Psoas muscle (tissue), 8 donors: ENCODE results near the gene MYO9B. TPM values are rescaled to one million over a fixed set of nuclear protein-coding genes. Genes with fewer than 3 reads are reported as not detected.
"Not testable (repeated sequence)": the region's sequence is repeated elsewhere in the genome, so short reads cannot be mapped to it uniquely, and the experiment has no call there.

Source experiments
- ATAC-seq, 4 donors: fragments of 200-7000 bp; cut with Tn5 transposase; one replicate each; pipeline ENCODE4 v1.9.1; 2020; ENCODE audit warnings: moderate library complexity in 3 of 4, mild to moderate bottlenecking in 2 of 4
- DNase-seq, 2 donors: peaks; one replicate each; pipeline ENCODE4 v3.0.0-alpha.2; 2020
- H3K27ac ChIP-seq: fragments of 200-600 bp; one replicate; pipeline ENCODE4 v1.8.0; 2022
- H3K27me3 ChIP-seq, 3 donors: fragments of 200-600 bp in 1 of 3; one replicate each; pipeline versions ENCODE4 v1.6.1 to v1.8.0; 2013 to 2022; ENCODE audit warnings: low read length in 2 of 3, mild to moderate bottlenecking in 2 of 3, moderate library complexity in 1 of 3; ENCODE audit not compliant: insufficient read depth in 3 of 3
- H3K36me3 ChIP-seq, 2 donors: fragments of 200-600 bp in 1 of 2; one replicate each; pipeline versions ENCODE4 v1.6.1 to v1.8.0; 2013 to 2022; ENCODE audit warnings: low read depth in 1 of 2, mild to moderate bottlenecking in 1 of 2, moderate library complexity in 1 of 2; ENCODE audit not compliant: insufficient read depth in 1 of 2
- H3K4me1 ChIP-seq: fragments of 200-600 bp; one replicate; pipeline ENCODE4 v1.8.0; 2022
- H3K4me3 ChIP-seq: fragments of 200-600 bp; one replicate; pipeline ENCODE4 v1.8.0; 2022; ENCODE audit warnings: mild to moderate bottlenecking
- H3K9me3 ChIP-seq: fragments of 200-600 bp; one replicate; pipeline ENCODE4 v1.8.0; 2022
- WGBS, 3 donors: extraction: QIAGEN DNeasy Blood & Tissue Kit; methylation state at CpG; one replicate each; pipeline versions ENCODE4 v1.1.6 to v1.1.7; 2013; 5-methylcytosine and 5-hydroxymethylcytosine counted together
- intact Hi-C, 2 donors: fragments of 100-400 bp; cut with DNase I; formaldehyde crosslinking; loops; one replicate each; pipeline versions ENCODE4 v1.11.0 to v1.14.2; 2022
- polyA plus RNA-seq, 3 donors: library from polyadenylated mRNA; stranded (reverse); fragments of 200-250 nt; gene quantifications; one replicate each; pipeline ENCODE4 v1.2.3, GENCODE V29; 2013
- total RNA-seq, 4 donors: library from RNA; stranded (reverse); fragmentation: NEBNext Ultra II Directional in 2 of 4; extraction: Animal tissue kit (Norgen Biotek cat#: 25700) in 2 of 4; gene quantifications; one replicate each; pipeline versions ENCODE4 v1.2.1 to v1.2.4, GENCODE V29; 2021 to 2023
- TF ChIP-seq, protein P1 (sequence below): fragments of 200-600 bp; IDR thresholded peaks from one replicate; pipeline ENCODE4 v1.8.0; 2022; ENCODE audit warnings: antibody characterized with exemption
- donor health status: healthy with polysubstance abuse.
- donor health status: DM: no; HTN: no; CAD: no; lungs with moderate emphysema.
- donor health status: Bipolar disorder and iron deficiency.
- donor health status: healthy.
- donor health status: DM: yes; HTN: yes; CAD: no.
- donor health status: DM: no; HTN: no; CAD: no.
- donor health status: DM: no; HTN: no; CAD: no.
- donor health status: DM: yes; HTN: yes; CAD: no.

The MYO9B gene
- total and polyA plus RNA-seq, 7 donors = 9.0 to 23.7 (median 15.1) TPM

DNA sequence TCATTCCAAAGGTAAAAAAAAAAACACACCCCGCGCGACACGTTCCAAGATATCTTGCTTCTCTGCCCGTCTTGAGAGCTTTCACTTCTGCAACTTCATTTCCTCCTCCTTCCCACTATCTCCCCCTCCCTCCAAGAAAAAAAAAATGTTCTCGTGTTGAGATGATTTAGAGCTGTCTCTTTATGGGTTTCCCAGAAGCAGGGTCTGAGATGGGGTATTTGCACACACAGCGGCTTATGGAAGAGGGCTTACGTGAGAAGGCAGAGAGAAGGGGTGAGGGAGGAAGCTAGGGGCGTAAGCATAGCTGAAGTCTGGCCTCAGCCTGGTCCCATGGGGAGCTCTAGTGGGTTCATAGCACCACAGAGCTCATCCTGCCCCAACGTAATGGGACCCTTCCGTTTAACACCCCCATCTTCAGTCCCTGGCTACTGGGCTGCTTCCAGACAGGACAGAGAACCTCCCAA is 108.3 kb downstream of the MYO9B start:
- TF ChIP-seq, protein P1, sequence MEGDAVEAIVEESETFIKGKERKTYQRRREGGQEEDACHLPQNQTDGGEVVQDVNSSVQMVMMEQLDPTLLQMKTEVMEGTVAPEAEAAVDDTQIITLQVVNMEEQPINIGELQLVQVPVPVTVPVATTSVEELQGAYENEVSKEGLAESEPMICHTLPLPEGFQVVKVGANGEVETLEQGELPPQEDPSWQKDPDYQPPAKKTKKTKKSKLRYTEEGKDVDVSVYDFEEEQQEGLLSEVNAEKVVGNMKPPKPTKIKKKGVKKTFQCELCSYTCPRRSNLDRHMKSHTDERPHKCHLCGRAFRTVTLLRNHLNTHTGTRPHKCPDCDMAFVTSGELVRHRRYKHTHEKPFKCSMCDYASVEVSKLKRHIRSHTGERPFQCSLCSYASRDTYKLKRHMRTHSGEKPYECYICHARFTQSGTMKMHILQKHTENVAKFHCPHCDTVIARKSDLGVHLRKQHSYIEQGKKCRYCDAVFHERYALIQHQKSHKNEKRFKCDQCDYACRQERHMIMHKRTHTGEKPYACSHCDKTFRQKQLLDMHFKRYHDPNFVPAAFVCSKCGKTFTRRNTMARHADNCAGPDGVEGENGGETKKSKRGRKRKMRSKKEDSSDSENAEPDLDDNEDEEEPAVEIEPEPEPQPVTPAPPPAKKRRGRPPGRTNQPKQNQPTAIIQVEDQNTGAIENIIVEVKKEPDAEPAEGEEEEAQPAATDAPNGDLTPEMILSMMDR = no peak
- intact Hi-C loops = no loop called here
- Histone ChIP-seq H3K9me3 (no peaks in the 10 kb centered on the region), H3K4me1 (no peaks in the 10 kb centered on the region), H3K4me3 (no peak overlapping the region), H3K27ac (no peak overlapping the region), H3K36me3 (peaks cover 3 to 47% of the 10 kb centered on the region in 2 donors), H3K27me3 (no peaks in the 10 kb centered on the region)
- DNase-seq = no peak
- ATAC-seq = no peak
- WGBS, 3 donors = 77 to 89% (median 80%) methylated on average over 11 of the region's 11 CpGs

DNA sequence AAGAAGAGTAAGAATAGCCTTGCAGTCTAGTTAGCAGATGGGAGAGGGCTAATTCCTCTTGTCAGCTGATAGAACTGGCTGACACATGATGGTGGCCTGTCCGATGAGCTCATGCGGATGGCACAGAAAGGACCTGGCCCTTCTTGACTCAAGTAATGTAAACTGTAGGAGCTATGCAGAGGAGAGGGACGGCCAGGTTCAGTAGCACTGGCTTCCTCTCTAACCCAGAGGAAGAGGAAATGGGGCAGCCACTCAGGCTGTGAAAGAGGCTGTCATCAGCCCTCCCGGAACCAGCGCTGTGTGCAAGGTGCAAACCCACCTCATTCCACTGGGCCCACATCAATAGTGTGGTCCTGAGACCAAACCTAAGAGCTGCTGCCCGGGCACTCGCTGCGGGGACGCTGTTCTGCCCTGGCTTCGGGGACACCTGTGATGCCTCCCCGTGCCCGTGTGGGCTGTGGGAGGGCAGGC is 108.8 kb downstream of the MYO9B start:
- no peak for ATAC-seq
- no peaks in the 10 kb centered on the region for H3K4me1 ChIP-seq
- H3K36me3 ChIP-seq = peaks cover 3 to 52% of the 10 kb centered on the region in 2 donors
- TF ChIP-seq, protein P1 = no peak
- no peaks in the 10 kb centered on the region for H3K9me3 ChIP-seq
- WGBS, 3 donors = 90 to 92% (median 91%) methylated on average over 12 of the region's 12 CpGs
- no peak overlapping the region for H3K4me3 ChIP-seq
- H3K27me3 ChIP-seq = no peaks in the 10 kb centered on the region
- no peak overlapping the region for H3K27ac ChIP-seq
- no peak for DNase-seq
- intact Hi-C loops = no loop called here

DNA sequence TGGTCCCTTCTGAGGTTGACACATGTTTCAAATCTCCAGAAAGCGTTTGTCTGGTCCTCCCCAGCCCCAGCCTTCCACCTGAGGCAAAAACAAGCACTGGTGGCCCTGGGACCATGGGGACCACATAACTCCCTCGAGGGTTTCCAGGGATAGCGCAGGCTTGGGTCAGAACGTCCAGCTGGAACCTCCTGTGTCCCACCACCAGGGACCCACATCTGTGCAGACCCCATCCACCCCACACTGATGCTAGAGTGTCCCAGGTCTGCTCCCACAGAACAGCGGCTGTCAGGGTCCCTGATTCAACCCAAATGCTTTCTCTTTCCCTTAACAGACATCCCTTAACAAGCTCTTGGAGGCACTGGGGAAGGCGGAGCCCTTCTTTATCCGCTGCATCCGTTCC is 110.0 kb downstream of the MYO9B start:
- no peaks in the 10 kb centered on the region for H3K4me1 ChIP-seq
- no peaks in the 10 kb centered on the region for H3K27me3 ChIP-seq
- ATAC-seq (no peak), DNase-seq (no peak)
- H3K27ac ChIP-seq = no peak overlapping the region
- TF ChIP-seq, protein P1 = no peak
- intact Hi-C loops = no loop called here
- H3K36me3 ChIP-seq = peaks cover 2 to 61% of the 10 kb centered on the region in 2 donors
- WGBS, 3 donors = 87 to 96% (median 88%) methylated on average over 8 of the region's 8 CpGs
- H3K4me3 ChIP-seq = no peak overlapping the region
- no peaks in the 10 kb centered on the region for H3K9me3 ChIP-seq

DNA sequence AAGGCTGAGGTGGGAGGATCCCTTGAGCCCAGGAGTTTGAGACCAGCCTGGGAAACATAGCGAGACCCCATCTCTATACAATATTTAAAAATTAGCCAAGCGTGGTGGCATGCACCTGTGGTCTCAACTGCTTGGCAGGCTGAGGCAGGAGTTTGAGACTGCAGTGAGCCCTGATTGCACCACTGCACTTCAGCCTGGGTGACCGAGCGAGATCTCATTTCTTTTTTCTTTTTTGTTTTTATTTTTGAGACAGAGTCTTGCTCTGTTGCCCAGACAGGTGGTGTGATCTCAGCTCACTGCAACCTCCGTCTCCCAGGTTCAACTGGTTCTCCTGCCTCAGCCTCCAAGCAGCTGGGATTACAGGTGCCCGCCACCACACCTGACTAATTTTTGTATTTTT is 116.2 kb downstream of the MYO9B start:
- H3K4me3 ChIP-seq, intact Hi-C loops, H3K27ac ChIP-seq, DNase-seq, H3K9me3 ChIP-seq, H3K27me3 ChIP-seq, ATAC-seq, H3K4me1 ChIP-seq: not testable (repeated sequence)
- WGBS, 3 donors = 88 to 96% (median 89%) methylated on average over 6 of the region's 6 CpGs
- peaks cover 0 to 85% of the 10 kb centered on the region in 2 donors for H3K36me3 ChIP-seq

DNA sequence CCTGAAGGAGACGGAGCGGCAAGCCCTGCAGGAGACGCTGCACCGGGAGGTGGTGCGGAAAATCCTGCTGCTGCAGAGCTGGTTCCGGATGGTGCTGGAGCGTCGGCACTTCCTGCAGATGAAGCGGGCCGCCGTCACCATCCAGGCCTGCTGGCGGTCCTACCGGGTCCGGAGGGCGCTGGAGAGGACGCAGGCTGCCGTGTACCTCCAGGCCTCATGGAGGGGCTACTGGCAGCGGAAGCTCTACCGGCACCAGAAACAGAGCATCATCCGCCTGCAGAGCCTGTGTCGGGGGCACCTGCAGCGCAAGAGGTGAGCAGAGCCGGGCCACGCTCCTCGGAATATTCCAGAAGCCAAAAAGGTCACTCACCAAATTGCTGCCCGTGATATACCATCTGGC is 117.2 kb downstream of the MYO9B start:
- WGBS, 3 donors = 97 to 98% (median 97%) methylated on average over 26 of the region's 26 CpGs

More for the DNA sequence above, 117.2 kb downstream of the MYO9B start:
- Histone ChIP-seq H3K36me3 (peaks cover 0 to 79% of the 10 kb centered on the region in 2 donors), H3K27me3 (no peaks in the 10 kb centered on the region), H3K9me3 (no peaks in the 10 kb centered on the region), H3K4me3 (no peak overlapping the region), H3K4me1 (no peaks in the 10 kb centered on the region), H3K27ac (no peak overlapping the region)
- ATAC-seq (no peak), DNase-seq (no peak)
- intact Hi-C loops = no loop called here
- TF ChIP-seq, protein P1 = no peak
